Loucy (cell line): ENCODE results near the gene IL1A.

Experiments
- H2AFZ ChIP-seq: fragments of 200-600 bp; sonication (generic); 2 replicates; pipeline ENCODE4 v1.6.0; 2016; ENCODE audit warnings: antibody characterized with exemption, mild to moderate bottlenecking, low read length, moderate library complexity
- H3F3A ChIP-seq: fragments of 200-600 bp; 2 replicates; pipeline ENCODE4 v1.6.0; 2016; ENCODE audit warnings: antibody characterized with exemption, low read depth, mild to moderate bottlenecking
- H3K27me3 ChIP-seq: fragments of 200-600 bp; sonication (generic); 2 replicates; pipeline ENCODE4 v1.6.1; 2014; ENCODE audit warnings: low read length, mild to moderate bottlenecking; ENCODE audit not compliant: insufficient read depth, poor library complexity, severe bottlenecking
- H3K36me3 ChIP-seq: fragments of 200-600 bp; sonication (generic); 2 replicates; pipeline ENCODE4 v1.6.1; 2016; ENCODE audit warnings: low read length; ENCODE audit not compliant: insufficient read depth
- H3K4me1 ChIP-seq: fragments of 200-600 bp; sonication (generic); 2 replicates; pipeline ENCODE4 v1.5.1; 2014; ENCODE audit warnings: low read length, mild to moderate bottlenecking; ENCODE audit not compliant: insufficient read depth, poor library complexity, severe bottlenecking
- H3K4me2 ChIP-seq: fragments of 200-600 bp; sonication (generic); 2 replicates; pipeline ENCODE4 v1.6.0; 2014; ENCODE audit warnings: antibody characterized with exemption, low read length, low read depth, mild to moderate bottlenecking; ENCODE audit not compliant: poor library complexity, severe bottlenecking
- H3K4me3 ChIP-seq: fragments of 200-600 bp; sonication (generic); 2 replicates; pipeline ENCODE4 v1.5.1; 2014; ENCODE audit warnings: low read length, mild to moderate bottlenecking, mixed read lengths; ENCODE audit not compliant: poor library complexity, severe bottlenecking
- H3K79me2 ChIP-seq: fragments of 200-600 bp; sonication (generic); 2 replicates; pipeline ENCODE4 v1.6.1; 2014; ENCODE audit warnings: low read length; ENCODE audit not compliant: insufficient read depth
- H3K9ac ChIP-seq: fragments of 200-600 bp; sonication (generic); 2 replicates; pipeline ENCODE4 v1.6.0; 2014; ENCODE audit warnings: mild to moderate bottlenecking, low read depth, low read length, moderate library complexity; ENCODE audit not compliant: poor library complexity, severe bottlenecking
- H3K9me2 ChIP-seq: fragments of 200-600 bp; sonication (generic); replicated peaks from 2 replicates; pipeline ENCODE4 v1.6.1; 2016; ENCODE audit warnings: low read depth, low read length, mixed read lengths
- H3K9me3 ChIP-seq: fragments of 200-600 bp; sonication (generic); 2 replicates; pipeline ENCODE4 v1.6.1; 2014; ENCODE audit warnings: mild to moderate bottlenecking, antibody characterized with exemption, low read length, low read depth; ENCODE audit not compliant: insufficient read depth
- H4K20me1 ChIP-seq: fragments of 200-600 bp; sonication (generic); 2 replicates; pipeline ENCODE4 v1.6.0; 2014; ENCODE audit warnings: antibody characterized with exemption, low read length, mild to moderate bottlenecking; ENCODE audit not compliant: insufficient read depth, poor library complexity, severe bottlenecking
- CTCF ChIP-seq: fragments of 200-600 bp; sonication (generic); conservative IDR thresholded peaks from 2 replicates; pipeline ENCODE4 v1.5.1; 2014; ENCODE audit warnings: mild to moderate bottlenecking, antibody characterized with exemption, low read length
- EZH2phosphoT487 ChIP-seq: fragments of 200-600 bp; IDR thresholded peaks from 2 replicates; pipeline ENCODE4 v1.6.1; 2018; ENCODE audit warnings: antibody characterized with exemption, mild to moderate bottlenecking, moderate library complexity, borderline replicate concordance

IL1A gene

GRCh38 chr2:112828251-112828691 lies 44.0 kb upstream of the IL1A start:
- Histone ChIP-seq H3K4me3 (no peak overlapping the region), H3K4me2 (no peak overlapping the region), H3K27me3 (no peaks in the 10 kb centered on the region), H4K20me1 (no peaks in the 10 kb centered on the region), H3K9ac (no peak overlapping the region), H2AFZ (no peak overlapping the region), H3K9me2 (no peaks in the 10 kb centered on the region), H3F3A (no peaks in the 10 kb centered on the region), H3K36me3 (no peaks in the 10 kb centered on the region), H3K9me3 (no peaks in the 10 kb centered on the region), H3K4me1 (peaks cover 10% of the 10 kb centered on the region), H3K79me2 (no peaks in the 10 kb centered on the region)
- TF ChIP-seq EZH2phosphoT487 (no peak), CTCF (no peak)

GRCh38 chr2:112827604-112828185 lies 43.4 kb upstream of the IL1A start:
- H3F3A ChIP-seq, result no peaks in the 10 kb centered on the region
- no peaks in the 10 kb centered on the region for H4K20me1 ChIP-seq
- no peaks in the 10 kb centered on the region for H3K9me2 ChIP-seq
- no peak overlapping the region for H3K4me2 ChIP-seq
- no peak overlapping the region for H3K9ac ChIP-seq
- H3K36me3 ChIP-seq, result no peaks in the 10 kb centered on the region
- no peak overlapping the region for H3K4me3 ChIP-seq
- no peak overlapping the region for H2AFZ ChIP-seq
- no peaks in the 10 kb centered on the region for H3K9me3 ChIP-seq
- no peaks in the 10 kb centered on the region for H3K27me3 ChIP-seq
- TF ChIP-seq CTCF, result no peak
- TF ChIP-seq EZH2phosphoT487, result no peak
- H3K79me2 ChIP-seq, result no peaks in the 10 kb centered on the region
- H3K4me1 ChIP-seq, result peaks cover 10% of the 10 kb centered on the region

GRCh38 chr2:112827009-112827408 lies 42.7 kb upstream of the IL1A start:
- H3K79me2 ChIP-seq, result no peaks in the 10 kb centered on the region
- no peak overlapping the region for H3K4me2 ChIP-seq
- H3K36me3 ChIP-seq, result no peaks in the 10 kb centered on the region
- H3K9me2 ChIP-seq, result no peaks in the 10 kb centered on the region
- H3F3A ChIP-seq, result no peaks in the 10 kb centered on the region
- no peak overlapping the region for H3K9ac ChIP-seq
- no peak overlapping the region for H2AFZ ChIP-seq
- no peaks in the 10 kb centered on the region for H3K9me3 ChIP-seq
- H3K4me1 ChIP-seq, result peaks cover 15% of the 10 kb centered on the region
- H4K20me1 ChIP-seq, result no peaks in the 10 kb centered on the region
- H3K27me3 ChIP-seq, result no peaks in the 10 kb centered on the region
- TF ChIP-seq EZH2phosphoT487, result no peak
- TF ChIP-seq CTCF, result no peak
- H3K4me3 ChIP-seq, result no peak overlapping the region
